SU-DHL-6 (cell line): ENCODE measurements around the gene KRTAP19-3.

ENCODE experiments used
- H2AFZ ChIP-seq: fragments of 200-600 bp; sonication (generic); 2 replicates; pipeline ENCODE4 v1.6.1; 2014; ENCODE audit warnings: low read depth, mild to moderate bottlenecking, moderate library complexity, mixed read lengths, antibody characterized with exemption, low read length; ENCODE audit not compliant: severe bottlenecking
- H3F3A ChIP-seq: fragments of 200-600 bp; shearing (Covaris generic); 2 replicates; pipeline ENCODE4 v1.6.0; 2016; ENCODE audit warnings: antibody characterized with exemption, mild to moderate bottlenecking; ENCODE audit not compliant: insufficient read depth
- H3K27ac ChIP-seq: fragments of 200-600 bp; sonication (generic); 2 replicates; pipeline ENCODE4 v1.5.1; 2016; ENCODE audit warnings: low read depth, mild to moderate bottlenecking, low read length, moderate library complexity, mixed read lengths
- H3K27me3 ChIP-seq: fragments of 200-600 bp; sonication (generic), shearing (Covaris generic); 2 replicates; pipeline ENCODE4 v1.6.0; 2014; ENCODE audit warnings: mild to moderate bottlenecking, low read length
- H3K36me3 ChIP-seq: fragments of 200-600 bp; sonication (generic); 2 replicates; pipeline ENCODE4 v1.6.1; 2014; ENCODE audit warnings: mild to moderate bottlenecking, low read length, mixed read lengths
- H3K4me2 ChIP-seq: fragments of 300-600, 200-600 bp; shearing (Covaris generic), sonication (generic); 2 replicates; pipeline ENCODE4 v1.6.0; 2014; ENCODE audit warnings: low read length, low read depth, mild to moderate bottlenecking; ENCODE audit not compliant: poor library complexity, severe bottlenecking
- H3K4me3 ChIP-seq: fragments of 200-600 bp; sonication (generic); 2 replicates; pipeline ENCODE4 v1.5.1; 2014; ENCODE audit warnings: antibody characterized with exemption, low read length, mild to moderate bottlenecking, mixed read lengths; ENCODE audit not compliant: insufficient read depth, poor library complexity, severe bottlenecking
- H3K79me2 ChIP-seq: fragments of 200-600 bp; sonication (generic); 2 replicates; pipeline ENCODE4 v1.6.1; 2014; ENCODE audit warnings: mild to moderate bottlenecking, low read length, moderate library complexity; ENCODE audit not compliant: insufficient read depth
- H3K9ac ChIP-seq: fragments of 200-600 bp; sonication (generic); 2 replicates; pipeline ENCODE4 v1.7.0; 2014; ENCODE audit warnings: mild to moderate bottlenecking, low read length
- H3K9me2 ChIP-seq: fragments of 200-600 bp; sonication (generic); replicated peaks from 2 replicates; pipeline ENCODE4 v1.6.1; 2014; ENCODE audit warnings: low read length; ENCODE audit not compliant: insufficient read depth
- H3K9me3 ChIP-seq: fragments of 200-600 bp; sonication (generic); 2 replicates; pipeline ENCODE4 v1.6.1; 2014; ENCODE audit warnings: low read length, mixed read lengths; ENCODE audit not compliant: insufficient read depth
- H4K20me1 ChIP-seq: fragments of 200-600 bp; sonication (generic); 2 replicates; pipeline ENCODE4 v1.6.1; 2014; ENCODE audit warnings: low read depth, mild to moderate bottlenecking, antibody characterized with exemption, low read length, moderate library complexity, mixed read lengths
- EZH2phosphoT487 ChIP-seq: fragments of 200-600 bp; sonication (generic), shearing (Covaris generic); conservative IDR thresholded peaks from 2 replicates; pipeline ENCODE4 v1.6.1; 2018; ENCODE audit warnings: mild to moderate bottlenecking, antibody characterized with exemption, low read length, moderate library complexity, mixed read lengths
- TF ChIP-seq, protein P1 (sequence below): fragments of 200-600 bp; sonication (generic); IDR thresholded peaks from one replicate; pipeline ENCODE4 v1.5.1; 2017; ENCODE audit warnings: antibody characterized with exemption, mild to moderate bottlenecking, low read length, moderate library complexity; ENCODE audit not compliant: insufficient read depth, poor library complexity, severe bottlenecking

The KRTAP19-3 gene

DNA sequence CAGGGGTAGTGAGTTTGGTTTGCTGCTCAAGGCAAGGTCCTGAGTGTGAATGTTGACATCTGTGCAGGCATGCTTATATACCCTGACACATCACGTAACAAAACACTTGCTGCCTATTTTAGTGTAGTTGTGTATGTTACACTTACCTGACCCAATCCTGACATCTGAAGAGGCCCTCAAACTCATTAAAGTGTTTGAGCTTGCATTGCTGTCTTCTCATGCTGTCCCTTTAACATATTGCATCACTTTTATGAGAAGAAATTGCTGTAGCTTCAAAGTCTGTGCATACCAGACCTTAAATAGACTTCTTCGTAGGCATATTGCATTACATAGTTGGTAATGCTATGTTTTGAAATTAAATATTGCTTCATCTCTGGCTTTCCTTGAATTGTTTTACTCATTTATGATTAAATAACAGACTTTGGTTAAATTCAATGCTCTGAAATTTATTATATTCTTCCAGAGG is at the start of gene KRTAP19-3:
Gene KRTAP19-3, minus strand, starts transcription at position 51 of the 466 bp plus-strand sequence. CDS start 56 bp downstream, outside the sequence.
- H3K36me3 ChIP-seq = no peaks in the 10 kb centered on the region

DNA sequence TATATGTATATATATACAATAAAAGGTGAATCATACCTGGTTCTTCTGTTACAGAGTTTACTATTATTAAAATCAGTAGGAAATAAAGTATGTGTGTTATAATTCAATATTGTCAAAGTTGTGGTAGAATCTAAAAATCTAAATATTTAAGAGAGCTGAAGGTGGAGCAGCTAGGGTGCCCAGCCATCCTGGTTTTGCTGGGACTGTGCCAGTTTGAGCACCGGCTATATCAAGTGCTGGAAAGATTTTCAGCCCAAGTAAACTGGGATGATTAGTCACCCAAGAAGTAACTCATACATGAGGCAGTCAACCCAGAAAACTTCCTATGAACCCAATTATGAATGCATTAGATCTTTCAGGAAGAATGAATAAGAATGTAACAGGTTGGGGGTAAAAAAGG is 27.1 kb upstream of the KRTAP19-3 start:
- no peak overlapping the region for H3K9ac ChIP-seq
- H3K4me3 ChIP-seq = no peak overlapping the region
- no peaks in the 10 kb centered on the region for H3K9me3 ChIP-seq
- no peaks in the 10 kb centered on the region for H4K20me1 ChIP-seq
- no peak overlapping the region for H3K4me2 ChIP-seq
- H3K27me3 ChIP-seq = no peaks in the 10 kb centered on the region
- no peak overlapping the region for H2AFZ ChIP-seq
- no peaks in the 10 kb centered on the region for H3K36me3 ChIP-seq
- H3K79me2 ChIP-seq = no peaks in the 10 kb centered on the region
- no peaks in the 10 kb centered on the region for H3K9me2 ChIP-seq
- H3K27ac ChIP-seq = no peak overlapping the region
- H3F3A ChIP-seq = no peaks in the 10 kb centered on the region
- TF ChIP-seq EZH2phosphoT487 = no peak
- TF ChIP-seq, protein P1, sequence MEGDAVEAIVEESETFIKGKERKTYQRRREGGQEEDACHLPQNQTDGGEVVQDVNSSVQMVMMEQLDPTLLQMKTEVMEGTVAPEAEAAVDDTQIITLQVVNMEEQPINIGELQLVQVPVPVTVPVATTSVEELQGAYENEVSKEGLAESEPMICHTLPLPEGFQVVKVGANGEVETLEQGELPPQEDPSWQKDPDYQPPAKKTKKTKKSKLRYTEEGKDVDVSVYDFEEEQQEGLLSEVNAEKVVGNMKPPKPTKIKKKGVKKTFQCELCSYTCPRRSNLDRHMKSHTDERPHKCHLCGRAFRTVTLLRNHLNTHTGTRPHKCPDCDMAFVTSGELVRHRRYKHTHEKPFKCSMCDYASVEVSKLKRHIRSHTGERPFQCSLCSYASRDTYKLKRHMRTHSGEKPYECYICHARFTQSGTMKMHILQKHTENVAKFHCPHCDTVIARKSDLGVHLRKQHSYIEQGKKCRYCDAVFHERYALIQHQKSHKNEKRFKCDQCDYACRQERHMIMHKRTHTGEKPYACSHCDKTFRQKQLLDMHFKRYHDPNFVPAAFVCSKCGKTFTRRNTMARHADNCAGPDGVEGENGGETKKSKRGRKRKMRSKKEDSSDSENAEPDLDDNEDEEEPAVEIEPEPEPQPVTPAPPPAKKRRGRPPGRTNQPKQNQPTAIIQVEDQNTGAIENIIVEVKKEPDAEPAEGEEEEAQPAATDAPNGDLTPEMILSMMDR = no peak

More for the DNA sequence above, at the start of gene KRTAP19-3:
- Histone ChIP-seq H3F3A (no peaks in the 10 kb centered on the region), H3K9me2 (no peaks in the 10 kb centered on the region), H3K4me2 (no peak within 1 kb of the TSS), H4K20me1 (no peaks in the 10 kb centered on the region), H3K9ac (no peak within 1 kb of the TSS), H3K79me2 (no peaks in the 10 kb centered on the region), H3K27ac (no peak within 1 kb of the TSS), H2AFZ (no peak within 1 kb of the TSS), H3K9me3 (peaks cover 3% of the 10 kb centered on the region; the same call in 1 of the 2 replicates), H3K27me3 (no peaks in the 10 kb centered on the region), H3K4me3 (no peak within 1 kb of the TSS)
- TF ChIP-seq, protein P1 = no peak
- no peak for TF ChIP-seq EZH2phosphoT487

DNA sequence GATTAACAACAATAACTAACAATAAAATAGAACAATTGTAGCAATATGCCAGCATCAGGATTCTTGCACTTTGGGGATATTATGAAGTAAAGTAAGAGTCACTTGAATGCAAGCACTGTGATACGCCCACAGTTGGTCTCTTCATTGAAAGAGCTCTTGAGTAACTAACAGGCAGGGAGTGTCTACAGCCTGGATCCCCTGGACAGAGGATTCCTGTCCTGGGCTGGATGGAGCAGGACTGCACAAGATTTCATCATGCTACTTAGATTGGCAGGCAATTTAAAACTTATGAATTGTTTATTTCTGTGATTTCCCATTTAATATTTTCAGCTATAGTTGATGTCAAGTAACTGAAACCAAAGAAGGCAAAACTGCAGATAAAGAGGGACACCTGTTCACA is 23.9 kb upstream of the KRTAP19-3 start:
- Histone ChIP-seq H3K9ac (no peak overlapping the region), H3F3A (no peaks in the 10 kb centered on the region), H3K9me2 (no peaks in the 10 kb centered on the region), H3K27me3 (no peaks in the 10 kb centered on the region), H3K4me3 (no peak overlapping the region), H3K27ac (no peak overlapping the region), H4K20me1 (no peaks in the 10 kb centered on the region), H3K36me3 (no peaks in the 10 kb centered on the region), H3K9me3 (no peaks in the 10 kb centered on the region), H3K4me2 (no peak overlapping the region), H2AFZ (no peak overlapping the region), H3K79me2 (no peaks in the 10 kb centered on the region)
- TF ChIP-seq EZH2phosphoT487 = no peak
- TF ChIP-seq, protein P1 = no peak
